ENCODE results near the gene RXRA. TPM values are rescaled to one million over a fixed set of nuclear protein-coding genes. Genes with fewer than 3 reads are reported as not detected.

Gene RXRA
- total and polyA plus RNA-seq, 10 of the 15 experiments (the other 5 are each of a cell fraction or from before 2014, with no cell fraction given), result 0.89 to 36.8 (median 11.1) TPM

DNA sequence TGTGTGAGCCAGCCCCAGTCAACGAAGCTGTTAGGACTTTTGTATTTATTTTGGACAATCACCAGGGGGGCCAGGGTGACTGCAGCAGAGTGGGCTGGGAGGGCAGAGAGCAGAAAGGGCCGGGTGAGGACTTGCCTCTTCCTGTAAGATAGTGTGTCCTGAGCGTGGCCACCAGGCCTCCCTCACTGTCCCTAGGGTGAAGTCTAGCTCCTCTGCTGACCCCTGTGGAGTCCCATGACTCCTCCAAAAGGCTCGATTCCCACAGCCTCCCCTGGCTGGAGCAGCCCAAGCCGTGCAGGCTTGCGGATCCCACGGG lies 147.8 kb downstream of the RXRA start:
- TF ChIP-seq JUND (IDR thresholded peaks at IDR 0.05; ENCODE audit: low read depth, low read length) (no peak), KLF5 (IDR thresholded peaks at IDR 0.05; ENCODE audit: partially characterized antibody) (no peak), MYB (IDR thresholded peaks at IDR 0.05; ENCODE audit: borderline replicate concordance, low read depth, low read length) (no peak)
- TF ChIP-seq, protein P1, sequence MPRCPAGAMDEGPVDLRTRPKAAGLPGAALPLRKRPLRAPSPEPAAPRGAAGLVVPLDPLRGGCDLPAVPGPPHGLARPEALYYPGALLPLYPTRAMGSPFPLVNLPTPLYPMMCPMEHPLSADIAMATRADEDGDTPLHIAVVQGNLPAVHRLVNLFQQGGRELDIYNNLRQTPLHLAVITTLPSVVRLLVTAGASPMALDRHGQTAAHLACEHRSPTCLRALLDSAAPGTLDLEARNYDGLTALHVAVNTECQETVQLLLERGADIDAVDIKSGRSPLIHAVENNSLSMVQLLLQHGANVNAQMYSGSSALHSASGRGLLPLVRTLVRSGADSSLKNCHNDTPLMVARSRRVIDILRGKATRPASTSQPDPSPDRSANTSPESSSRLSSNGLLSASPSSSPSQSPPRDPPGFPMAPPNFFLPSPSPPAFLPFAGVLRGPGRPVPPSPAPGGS (IDR thresholded peaks at IDR 0.05; ENCODE audit: borderline replicate concordance, insufficient read depth, low read depth, low read length, poor library complexity, severe bottlenecking), result no peak
- no peaks in the 10 kb centered on the region for H3K27me3 ChIP-seq (replicated peaks in 1 of 2; ENCODE audit: control insufficient read depth in 2 of 2, insufficient read depth in 2 of 2, low read length in 1 of 2)
- H3K4me3 ChIP-seq, result no peak overlapping the region
- POLR2A ChIA-PET, result no interaction called here
- H3K9me3 ChIP-seq (replicated peaks; ENCODE audit: control insufficient read depth, insufficient read depth, low read length), result no peaks in the 10 kb centered on the region; the same call in 2 of the 3 replicates
- no peaks in the 10 kb centered on the region for H3K79me2 ChIP-seq (ENCODE audit: control insufficient read depth, insufficient read depth, low read length)
- H4K20me1 ChIP-seq (ENCODE audit: control insufficient read depth, insufficient read depth), result no peaks in the 10 kb centered on the region
- CTCF ChIA-PET, result no interaction called here
- BruUV-seq (replicated peaks), result no TSS peak
- intact Hi-C loops (cut with micrococcal nuclease; ENCODE audit: unreplicated experiment) (no loop called here), in situ Hi-C loops (cut with MboI) (no loop called here)
- RAD21 ChIA-PET (ENCODE audit: unreplicated experiment), result no interaction called here
- FAIRE-seq (no peak), ATAC-seq (no peak), DNase-seq (ENCODE audit: low read depth, low spot score) (no peak)
- SMC1A ChIA-PET (ENCODE audit: uncharacterized antibody, unreplicated experiment), result no interaction called here
- WGBS (ENCODE audit: insufficient coverage, insufficient replicate concordance, low lambda C conversion rate, missing lambda C conversion rate), result 9% methylated on average over 7 of the region's 7 CpGs
- H3K27ac ChIP-seq (ENCODE audit: control insufficient read depth, insufficient read depth), result no peak overlapping the region
- no peak overlapping the region for H2AFZ ChIP-seq (ENCODE audit: control insufficient read depth, low read depth, low read length)
- no peaks in the 10 kb centered on the region for H3K4me1 ChIP-seq (ENCODE audit: control insufficient read depth, insufficient read depth, low read length)
- H3K4me2 ChIP-seq (ENCODE audit: control insufficient read depth, insufficient read depth), result no peak overlapping the region
- no peak overlapping the region for H3K9ac ChIP-seq (ENCODE audit: control insufficient read depth, insufficient read depth, low read length)
- H3K36me3 ChIP-seq (ENCODE audit: control insufficient read depth in 2 of 2, insufficient read depth in 2 of 2, low read length in 1 of 2), result no peaks in the 10 kb centered on the region

DNA sequence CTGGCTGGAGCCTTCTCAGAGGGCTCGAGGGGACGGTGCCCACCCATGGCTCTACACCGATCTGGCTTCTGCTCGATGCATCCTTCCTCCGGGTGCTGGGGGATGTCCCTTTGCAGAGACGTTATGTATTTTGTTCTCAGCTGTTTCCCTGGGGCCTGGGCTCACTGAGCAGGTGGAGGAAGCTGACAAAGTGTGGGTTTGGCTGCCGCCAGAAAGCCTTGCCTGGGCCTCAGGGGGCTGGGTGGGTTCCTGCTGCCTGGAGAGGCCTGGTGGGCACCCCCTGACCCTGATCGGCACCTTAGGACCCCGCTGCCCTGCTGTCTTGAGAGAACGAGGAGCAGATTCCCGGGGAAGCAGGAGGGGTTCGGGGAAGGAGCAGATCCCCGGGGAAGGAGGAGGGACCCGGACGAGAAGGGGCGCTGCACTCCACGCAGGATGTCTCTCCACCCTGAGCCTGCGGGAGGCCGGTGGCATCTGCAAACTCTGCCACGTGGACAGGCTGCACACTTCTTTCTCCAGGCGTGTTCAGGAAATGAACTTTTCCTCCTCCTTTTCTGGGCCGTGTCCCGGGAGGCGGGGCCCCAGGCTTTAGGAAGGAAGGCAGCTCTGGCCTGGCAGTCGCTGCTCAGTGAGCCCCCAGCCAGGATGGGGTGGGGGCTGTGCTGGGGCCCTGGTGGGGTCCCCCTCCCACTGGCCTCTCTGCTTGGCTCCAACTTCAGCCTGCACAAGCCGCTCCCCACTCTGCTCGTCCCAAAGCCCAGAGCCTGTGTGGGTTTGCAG lies 148.9 kb downstream of the RXRA start:
- ChIA-PET SMC1A (ENCODE audit: uncharacterized antibody, unreplicated experiment) (no interaction called here), CTCF (no interaction called here), POLR2A (no interaction called here), RAD21 (ENCODE audit: unreplicated experiment) (no interaction called here)
- H3K4me2 ChIP-seq (ENCODE audit: control insufficient read depth, insufficient read depth), result no peak overlapping the region
- H3K27me3 ChIP-seq (replicated peaks in 1 of 2; ENCODE audit: control insufficient read depth in 2 of 2, insufficient read depth in 2 of 2, low read length in 1 of 2), result no peaks in the 10 kb centered on the region
- no TSS peak for BruUV-seq (replicated peaks)
- H3K27ac ChIP-seq (ENCODE audit: control insufficient read depth, insufficient read depth), result no peak overlapping the region
- no peaks in the 10 kb centered on the region for H4K20me1 ChIP-seq (ENCODE audit: control insufficient read depth, insufficient read depth)
- WGBS (ENCODE audit: insufficient coverage, insufficient replicate concordance, low lambda C conversion rate, missing lambda C conversion rate), result 14% methylated on average over 22 of the region's 27 CpGs
- FAIRE-seq (no peak), ATAC-seq (no peak), DNase-seq (ENCODE audit: low read depth, low spot score) (no peak)
- no peaks in the 10 kb centered on the region; the same call in 2 of the 3 replicates for H3K9me3 ChIP-seq (replicated peaks; ENCODE audit: control insufficient read depth, insufficient read depth, low read length)
- H3K4me1 ChIP-seq (ENCODE audit: control insufficient read depth, insufficient read depth, low read length), result no peaks in the 10 kb centered on the region
- H3K4me3 ChIP-seq, result no peak overlapping the region
- in situ Hi-C loops (cut with MboI), result no loop called here
- H3K36me3 ChIP-seq (ENCODE audit: control insufficient read depth in 2 of 2, insufficient read depth in 2 of 2, low read length in 1 of 2), result no peaks in the 10 kb centered on the region
- H3K79me2 ChIP-seq (ENCODE audit: control insufficient read depth, insufficient read depth, low read length), result no peaks in the 10 kb centered on the region
- intact Hi-C loops (cut with micrococcal nuclease; ENCODE audit: unreplicated experiment), result no loop called here
- no peak overlapping the region; the same call in none of the 2 replicates for H2AFZ ChIP-seq (ENCODE audit: control insufficient read depth, low read depth, low read length)
- H3K9ac ChIP-seq (ENCODE audit: control insufficient read depth, insufficient read depth, low read length), result no peak overlapping the region
- TF ChIP-seq ZNF207 (IDR thresholded peaks at IDR 0.05; ENCODE audit: borderline replicate concordance) (no peak), TCF12 (IDR thresholded peaks at IDR 0.05; ENCODE audit: low read depth, low read length) (no peak), FOXM1 (IDR thresholded peaks at IDR 0.05; ENCODE audit: low read depth, low read length) (no peak), SMAD1 (IDR thresholded peaks at IDR 0.05; ENCODE audit: low read depth, partially characterized antibody) (no peak), NR2F1 (conservative IDR thresholded peaks at IDR 0.05) (no peak), ZNF274 (IDR thresholded peaks at IDR 0.05; ENCODE audit: insufficient read depth, insufficient read length) (no peak), SREBF1 (IDR thresholded peaks at IDR 0.05; ENCODE audit: low read length) (no peak)
- TF ChIP-seq, protein P2, sequence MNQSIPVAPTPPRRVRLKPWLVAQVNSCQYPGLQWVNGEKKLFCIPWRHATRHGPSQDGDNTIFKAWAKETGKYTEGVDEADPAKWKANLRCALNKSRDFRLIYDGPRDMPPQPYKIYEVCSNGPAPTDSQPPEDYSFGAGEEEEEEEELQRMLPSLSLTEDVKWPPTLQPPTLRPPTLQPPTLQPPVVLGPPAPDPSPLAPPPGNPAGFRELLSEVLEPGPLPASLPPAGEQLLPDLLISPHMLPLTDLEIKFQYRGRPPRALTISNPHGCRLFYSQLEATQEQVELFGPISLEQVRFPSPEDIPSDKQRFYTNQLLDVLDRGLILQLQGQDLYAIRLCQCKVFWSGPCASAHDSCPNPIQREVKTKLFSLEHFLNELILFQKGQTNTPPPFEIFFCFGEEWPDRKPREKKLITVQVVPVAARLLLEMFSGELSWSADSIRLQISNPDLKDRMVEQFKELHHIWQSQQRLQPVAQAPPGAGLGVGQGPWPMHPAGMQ (IDR thresholded peaks at IDR 0.05; ENCODE audit: borderline replicate concordance), result no peak

Measured in GM12878 (cell line).